Uterus (tissue), 2 donors: ENCODE results near the gene DMXL2.

Experiments
- CTCF ChIP-seq, 4 experiments: fragments of 200-600 bp in 2 of 4; fragments of 450-650 bp in 2 of 4; sonication (generic) in 2 of 4; IDR thresholded peaks; one replicate each; pipeline ENCODE4 v1.5.1; 2016 to 2019; ENCODE audit warnings: antibody characterized with exemption in 4 of 4, mild to moderate bottlenecking in 2 of 4, moderate library complexity in 1 of 4
- POLR2A ChIP-seq, 2 donors: fragments of 450-650 bp; IDR thresholded peaks; one replicate each; pipeline ENCODE4 v1.6.1; 2016; ENCODE audit warnings: antibody characterized with exemption in 2 of 2, mild to moderate bottlenecking in 1 of 2, moderate library complexity in 1 of 2

- TF ChIP-seq CTCF (IDR thresholded peaks at IDR 0.05) (no peak), POLR2A (IDR thresholded peaks at IDR 0.05) (no peak)
Observed at GRCh38 chr15:51444112-51444511, 178.5 kb downstream of the DMXL2 start.
